Activated T-helper 17 cell treated with anti-CD3 and anti-CD28 coated beads, Interleukin-2, amount 50 U/mL, for 72 hours (primary cell): ENCODE results near the gene MALRD1. TPM values are rescaled to one million over a fixed set of nuclear protein-coding genes. Genes with fewer than 3 reads are reported as not detected.

ENCODE experiments used
- ATAC-seq: fragments of 150-1000 bp; cut with Tn5 transposase; replicated peaks from 2 replicates; pipeline ENCODE4 v1.10.0; 2021; ENCODE audit warnings: mild to moderate bottlenecking, moderate library complexity
- H3K27ac Mint-ChIP-seq: one replicate; pipeline ENCODE4 v1.8.0; 2022; ENCODE audit warnings: mixed read lengths
- H3K27me3 Mint-ChIP-seq: one replicate; pipeline ENCODE4 v1.8.0; 2022; ENCODE audit warnings: mixed read lengths
- H3K36me3 Mint-ChIP-seq: one replicate; pipeline ENCODE4 v1.8.0; 2022; ENCODE audit warnings: low read depth, mild to moderate bottlenecking, mixed read lengths
- H3K4me1 Mint-ChIP-seq: one replicate; pipeline ENCODE4 v1.8.0; 2022; ENCODE audit warnings: mixed read lengths
- H3K4me3 Mint-ChIP-seq: one replicate; pipeline ENCODE4 v1.8.0; 2022; ENCODE audit warnings: mild to moderate bottlenecking, mixed read lengths
- H3K9me3 Mint-ChIP-seq: one replicate; pipeline ENCODE4 v1.8.0; 2022; ENCODE audit warnings: mixed read lengths
- total RNA-seq, 2 donors: library from RNA; stranded (reverse); gene quantifications; one replicate each; pipeline ENCODE4 v1.2.3, GENCODE V29; 2022

The MALRD1 gene
- total RNA-seq, 2 donors from 2014 or later, result not detected

- Mint-ChIP-seq H3K4me3 (no peak overlapping the region), H3K27me3 (no peaks in the 10 kb centered on the region), H3K9me3 (peaks cover 15% of the 10 kb centered on the region), H3K4me1 (no peaks in the 10 kb centered on the region), H3K27ac (no peak overlapping the region), H3K36me3 (no peaks in the 10 kb centered on the region)
- no peak for ATAC-seq
Measured at GRCh38 chr10:19699299-19699698, 650.7 kb downstream of the MALRD1 start.

GRCh38 chr10:19701427-19702052 is 652.9 kb downstream of the MALRD1 start:
- ATAC-seq, result no peak
- Mint-ChIP-seq H3K9me3 (peaks cover 19% of the 10 kb centered on the region), H3K27me3 (no peaks in the 10 kb centered on the region), H3K4me1 (no peaks in the 10 kb centered on the region), H3K36me3 (no peaks in the 10 kb centered on the region), H3K4me3 (no peak overlapping the region), H3K27ac (no peak overlapping the region)

GRCh38 chr10:19702215-19702614 is 653.6 kb downstream of the MALRD1 start:
- H3K9me3 Mint-ChIP-seq, result peaks cover 19% of the 10 kb centered on the region
- H3K4me3 Mint-ChIP-seq, result no peak overlapping the region
- no peaks in the 10 kb centered on the region for H3K36me3 Mint-ChIP-seq
- no peak for ATAC-seq
- no peaks in the 10 kb centered on the region for H3K4me1 Mint-ChIP-seq
- no peak overlapping the region for H3K27ac Mint-ChIP-seq
- no peaks in the 10 kb centered on the region for H3K27me3 Mint-ChIP-seq

GRCh38 chr10:19704544-19704943 is 655.9 kb downstream of the MALRD1 start:
- H3K4me3 Mint-ChIP-seq, result no peak overlapping the region
- no peaks in the 10 kb centered on the region for H3K36me3 Mint-ChIP-seq
- H3K9me3 Mint-ChIP-seq, result peaks cover 15% of the 10 kb centered on the region

GRCh38 chr10:19705250-19705649 is 656.6 kb downstream of the MALRD1 start:
- Mint-ChIP-seq H3K4me1 (no peaks in the 10 kb centered on the region), H3K27ac (no peak overlapping the region), H3K27me3 (no peaks in the 10 kb centered on the region), H3K36me3 (no peaks in the 10 kb centered on the region), H3K4me3 (no peak overlapping the region), H3K9me3 (peaks cover 18% of the 10 kb centered on the region)
- no peak for ATAC-seq

More at GRCh38 chr10:19704544-19704943, 655.9 kb downstream of the MALRD1 start:
- no peaks in the 10 kb centered on the region for H3K27me3 Mint-ChIP-seq
- H3K27ac Mint-ChIP-seq, result no peak overlapping the region
- no peak for ATAC-seq
- H3K4me1 Mint-ChIP-seq, result no peaks in the 10 kb centered on the region

- Mint-ChIP-seq H3K4me1 (no peaks in the 10 kb centered on the region), H3K27ac (no peak overlapping the region)
- ATAC-seq, result no peak
Measured at GRCh38 chr10:19706904-19707303, 658.3 kb downstream of the MALRD1 start.

GRCh38 chr10:19707376-19707775 is 658.8 kb downstream of the MALRD1 start:
- H3K4me1 Mint-ChIP-seq, result no peaks in the 10 kb centered on the region
- peaks cover 33% of the 10 kb centered on the region for H3K9me3 Mint-ChIP-seq
- no peak for ATAC-seq
- no peak overlapping the region for H3K4me3 Mint-ChIP-seq
- no peaks in the 10 kb centered on the region for H3K27me3 Mint-ChIP-seq
- H3K36me3 Mint-ChIP-seq, result no peaks in the 10 kb centered on the region
- H3K27ac Mint-ChIP-seq, result no peak overlapping the region

More at GRCh38 chr10:19706904-19707303, 658.3 kb downstream of the MALRD1 start:
- no peaks in the 10 kb centered on the region for H3K27me3 Mint-ChIP-seq
- H3K9me3 Mint-ChIP-seq, result peaks cover 31% of the 10 kb centered on the region
- no peaks in the 10 kb centered on the region for H3K36me3 Mint-ChIP-seq
- no peak overlapping the region for H3K4me3 Mint-ChIP-seq

GRCh38 chr10:19708031-19708430 is 659.4 kb downstream of the MALRD1 start:
- H3K27ac Mint-ChIP-seq, result no peak overlapping the region
- H3K9me3 Mint-ChIP-seq, result peaks cover 34% of the 10 kb centered on the region
- H3K4me1 Mint-ChIP-seq, result no peaks in the 10 kb centered on the region
- H3K36me3 Mint-ChIP-seq, result no peaks in the 10 kb centered on the region
- no peak overlapping the region for H3K4me3 Mint-ChIP-seq
- H3K27me3 Mint-ChIP-seq, result no peaks in the 10 kb centered on the region
- ATAC-seq, result no peak

- ATAC-seq, result no peak
- no peaks in the 10 kb centered on the region for H3K36me3 Mint-ChIP-seq
- peaks cover 39% of the 10 kb centered on the region for H3K9me3 Mint-ChIP-seq
- no peaks in the 10 kb centered on the region for H3K4me1 Mint-ChIP-seq
- H3K27ac Mint-ChIP-seq, result no peak overlapping the region
- no peak overlapping the region for H3K4me3 Mint-ChIP-seq
- H3K27me3 Mint-ChIP-seq, result no peaks in the 10 kb centered on the region
Measured at GRCh38 chr10:19710600-19710999, 662.0 kb downstream of the MALRD1 start.

GRCh38 chr10:19713159-19713558 is 664.6 kb downstream of the MALRD1 start:
- Mint-ChIP-seq H3K4me3 (no peak overlapping the region), H3K4me1 (no peaks in the 10 kb centered on the region), H3K9me3 (peaks cover 29% of the 10 kb centered on the region), H3K36me3 (no peaks in the 10 kb centered on the region), H3K27ac (no peak overlapping the region), H3K27me3 (no peaks in the 10 kb centered on the region)
- no peak for ATAC-seq

GRCh38 chr10:19713800-19714525 is 665.4 kb downstream of the MALRD1 start:
- no peak for ATAC-seq
- no peak overlapping the region for H3K27ac Mint-ChIP-seq
- H3K4me1 Mint-ChIP-seq, result no peaks in the 10 kb centered on the region
- H3K9me3 Mint-ChIP-seq, result peaks cover 29% of the 10 kb centered on the region
- H3K4me3 Mint-ChIP-seq, result no peak overlapping the region
- H3K27me3 Mint-ChIP-seq, result no peaks in the 10 kb centered on the region
- no peaks in the 10 kb centered on the region for H3K36me3 Mint-ChIP-seq

- Mint-ChIP-seq H3K36me3 (no peaks in the 10 kb centered on the region), H3K9me3 (peaks cover 9% of the 10 kb centered on the region), H3K27me3 (no peaks in the 10 kb centered on the region), H3K4me1 (no peaks in the 10 kb centered on the region), H3K27ac (no peak overlapping the region), H3K4me3 (no peak overlapping the region)
- no peak for ATAC-seq
Measured at GRCh38 chr10:19719284-19719683, 670.7 kb downstream of the MALRD1 start.

GRCh38 chr10:19724287-19724686 is 675.7 kb downstream of the MALRD1 start:
- Mint-ChIP-seq H3K9me3 (peaks cover 10% of the 10 kb centered on the region), H3K4me3 (no peak overlapping the region), H3K36me3 (no peaks in the 10 kb centered on the region), H3K4me1 (no peaks in the 10 kb centered on the region), H3K27ac (no peak overlapping the region), H3K27me3 (no peaks in the 10 kb centered on the region)
- no peak for ATAC-seq

GRCh38 chr10:19728376-19728775 is 679.8 kb downstream of the MALRD1 start:
- Mint-ChIP-seq H3K9me3 (peaks cover 4% of the 10 kb centered on the region), H3K4me1 (no peaks in the 10 kb centered on the region)
- no peak for ATAC-seq

GRCh38 chr10:19728964-19729363 is 680.4 kb downstream of the MALRD1 start:
- Mint-ChIP-seq H3K9me3 (peaks cover 4% of the 10 kb centered on the region), H3K4me1 (no peaks in the 10 kb centered on the region), H3K27ac (no peak overlapping the region), H3K4me3 (no peak overlapping the region), H3K27me3 (no peaks in the 10 kb centered on the region), H3K36me3 (no peaks in the 10 kb centered on the region)
- no peak for ATAC-seq

More at GRCh38 chr10:19728376-19728775, 679.8 kb downstream of the MALRD1 start:
- no peaks in the 10 kb centered on the region for H3K27me3 Mint-ChIP-seq
- no peak overlapping the region for H3K4me3 Mint-ChIP-seq
- H3K36me3 Mint-ChIP-seq, result no peaks in the 10 kb centered on the region
- no peak overlapping the region for H3K27ac Mint-ChIP-seq
